ENCODE results near the gene SEPTIN5.
"Not testable (repeated sequence)": the region's sequence is repeated elsewhere in the genome, so short reads cannot be mapped to it uniquely, and the experiment has no call there.

The SEPTIN5 gene

GRCh38 chr22:19696504-19697276 is 17.6 kb upstream of the SEPTIN5 start:
- Histone ChIP-seq H3K4me1 (ENCODE audit: control insufficient read depth, insufficient read depth, low read length, poor library complexity, severe bottlenecking) (peaks cover 6% of the 10 kb centered on the region), H3K4me3 (ENCODE audit: extremely low read depth, insufficient read depth, low read length, poor library complexity, severe bottlenecking) (no peak overlapping the region)
- 76 to 90% methylated on average over 2 of the region's 2 CpGs for WGBS, 2 experiments (ENCODE audit: insufficient coverage in 2 of 2)

GRCh38 chr22:19697871-19698270 is 16.4 kb upstream of the SEPTIN5 start:
- H3K9me3 ChIP-seq (ENCODE audit: control insufficient read depth, low read length); H3K4me3 ChIP-seq (ENCODE audit: extremely low read depth, insufficient read depth, low read length, poor library complexity, severe bottlenecking); H3K36me3 ChIP-seq (ENCODE audit: control insufficient read depth, insufficient read depth, low read length); H3K27ac ChIP-seq (ENCODE audit: low read depth, low read length, severe bottlenecking); H3K4me1 ChIP-seq (ENCODE audit: control insufficient read depth, insufficient read depth, low read length, poor library complexity, severe bottlenecking): not testable (repeated sequence)
- 100% methylated on average over 1 of the region's 1 CpG; no CpG with 5 or more reads in 1 of the 2 experiments for WGBS, 2 experiments (ENCODE audit: insufficient coverage in 2 of 2)

More at GRCh38 chr22:19696504-19697276, 17.6 kb upstream of the SEPTIN5 start:
- Histone ChIP-seq H3K27ac (ENCODE audit: low read depth, low read length, severe bottlenecking) (no peak overlapping the region), H3K36me3 (ENCODE audit: control insufficient read depth, insufficient read depth, low read length) (no peaks in the 10 kb centered on the region), H3K9me3 (ENCODE audit: control insufficient read depth, low read length) (no peaks in the 10 kb centered on the region)

- WGBS, 2 experiments (ENCODE audit: insufficient coverage in 2 of 2), result 77 to 93% methylated on average over 4 to 5 of the region's 6 CpGs
These were observed 13.4 kb upstream of the SEPTIN5 start for GRCh38 chr22:19700790-19701419.

GRCh38 chr22:19701420-19702145 is 12.7 kb upstream of the SEPTIN5 start:
- Histone ChIP-seq H3K4me3 (ENCODE audit: extremely low read depth, insufficient read depth, low read length, poor library complexity, severe bottlenecking) (no peak overlapping the region), H3K4me1 (ENCODE audit: control insufficient read depth, insufficient read depth, low read length, poor library complexity, severe bottlenecking) (no peaks in the 10 kb centered on the region), H3K36me3 (ENCODE audit: control insufficient read depth, insufficient read depth, low read length) (no peaks in the 10 kb centered on the region), H3K27ac (ENCODE audit: low read depth, low read length, severe bottlenecking) (no peak overlapping the region), H3K9me3 (ENCODE audit: control insufficient read depth, low read length) (no peaks in the 10 kb centered on the region)
- 90 to 96% methylated on average over 4 to 8 of the region's 10 CpGs for WGBS, 2 experiments (ENCODE audit: insufficient coverage in 2 of 2)

More at GRCh38 chr22:19700790-19701419, 13.4 kb upstream of the SEPTIN5 start:
- H3K9me3 ChIP-seq (ENCODE audit: control insufficient read depth, low read length), result no peaks in the 10 kb centered on the region
- H3K4me1 ChIP-seq (ENCODE audit: control insufficient read depth, insufficient read depth, low read length, poor library complexity, severe bottlenecking), result no peaks in the 10 kb centered on the region
- no peak overlapping the region for H3K27ac ChIP-seq (ENCODE audit: low read depth, low read length, severe bottlenecking)
- H3K4me3 ChIP-seq (ENCODE audit: extremely low read depth, insufficient read depth, low read length, poor library complexity, severe bottlenecking), result no peak overlapping the region
- no peaks in the 10 kb centered on the region for H3K36me3 ChIP-seq (ENCODE audit: control insufficient read depth, insufficient read depth, low read length)

GRCh38 chr22:19703869-19704268 is 10.4 kb upstream of the SEPTIN5 start:
- Histone ChIP-seq H3K9me3 (ENCODE audit: control insufficient read depth, low read length) (no peaks in the 10 kb centered on the region), H3K36me3 (ENCODE audit: control insufficient read depth, insufficient read depth, low read length) (no peaks in the 10 kb centered on the region), H3K27ac (ENCODE audit: low read depth, low read length, severe bottlenecking) (no peak overlapping the region), H3K4me3 (ENCODE audit: extremely low read depth, insufficient read depth, low read length, poor library complexity, severe bottlenecking) (no peak overlapping the region), H3K4me1 (ENCODE audit: control insufficient read depth, insufficient read depth, low read length, poor library complexity, severe bottlenecking) (no peaks in the 10 kb centered on the region)
- 88 to 95% methylated on average over 7 to 8 of the region's 9 CpGs for WGBS, 2 experiments (ENCODE audit: insufficient coverage in 2 of 2)

- Histone ChIP-seq H3K27ac (ENCODE audit: low read depth, low read length, severe bottlenecking) (no peak overlapping the region), H3K36me3 (ENCODE audit: control insufficient read depth, insufficient read depth, low read length) (no peaks in the 10 kb centered on the region), H3K4me3 (ENCODE audit: extremely low read depth, insufficient read depth, low read length, poor library complexity, severe bottlenecking) (no peak overlapping the region), H3K9me3 (ENCODE audit: control insufficient read depth, low read length) (no peaks in the 10 kb centered on the region), H3K4me1 (ENCODE audit: control insufficient read depth, insufficient read depth, low read length, poor library complexity, severe bottlenecking) (peaks cover 4% of the 10 kb centered on the region)
- 89% methylated on average over 14 to 15 of the region's 15 CpGs for WGBS, 2 experiments (ENCODE audit: insufficient coverage in 2 of 2)
These were observed 9.8 kb upstream of the SEPTIN5 start for GRCh38 chr22:19704355-19705015.

- H3K27ac ChIP-seq (ENCODE audit: low read depth, low read length, severe bottlenecking), result no peak overlapping the region
- 39 to 42% methylated on average over 13 of the region's 14 CpGs for WGBS, 2 experiments (ENCODE audit: insufficient coverage in 2 of 2)
- H3K36me3 ChIP-seq (ENCODE audit: control insufficient read depth, insufficient read depth, low read length), result no peaks in the 10 kb centered on the region
These were observed 8.9 kb upstream of the SEPTIN5 start for GRCh38 chr22:19705181-19705934.

GRCh38 chr22:19706661-19707151 is 7.6 kb upstream of the SEPTIN5 start:
- Histone ChIP-seq H3K27ac (ENCODE audit: low read depth, low read length, severe bottlenecking) (no peak overlapping the region), H3K4me1 (ENCODE audit: control insufficient read depth, insufficient read depth, low read length, poor library complexity, severe bottlenecking) (peaks cover 9% of the 10 kb centered on the region), H3K36me3 (ENCODE audit: control insufficient read depth, insufficient read depth, low read length) (no peaks in the 10 kb centered on the region), H3K4me3 (ENCODE audit: extremely low read depth, insufficient read depth, low read length, poor library complexity, severe bottlenecking) (no peak overlapping the region), H3K9me3 (ENCODE audit: control insufficient read depth, low read length) (no peaks in the 10 kb centered on the region)
- 92 to 94% methylated on average over 4 of the region's 7 CpGs for WGBS, 2 experiments (ENCODE audit: insufficient coverage in 2 of 2)

More at GRCh38 chr22:19705181-19705934, 8.9 kb upstream of the SEPTIN5 start:
- no peaks in the 10 kb centered on the region for H3K9me3 ChIP-seq (ENCODE audit: control insufficient read depth, low read length)
- peaks cover 9% of the 10 kb centered on the region for H3K4me1 ChIP-seq (ENCODE audit: control insufficient read depth, insufficient read depth, low read length, poor library complexity, severe bottlenecking)
- no peak overlapping the region for H3K4me3 ChIP-seq (ENCODE audit: extremely low read depth, insufficient read depth, low read length, poor library complexity, severe bottlenecking)

- no peaks in the 10 kb centered on the region for H3K36me3 ChIP-seq (ENCODE audit: control insufficient read depth, insufficient read depth, low read length)
- H3K4me1 ChIP-seq (ENCODE audit: control insufficient read depth, insufficient read depth, low read length, poor library complexity, severe bottlenecking), result peaks cover 9% of the 10 kb centered on the region
- no peak overlapping the region for H3K4me3 ChIP-seq (ENCODE audit: extremely low read depth, insufficient read depth, low read length, poor library complexity, severe bottlenecking)
- WGBS, 2 experiments (ENCODE audit: insufficient coverage in 2 of 2), result 90 to 93% methylated on average over 23 to 24 of the region's 24 CpGs
- no peak overlapping the region for H3K27ac ChIP-seq (ENCODE audit: low read depth, low read length, severe bottlenecking)
- no peaks in the 10 kb centered on the region for H3K9me3 ChIP-seq (ENCODE audit: control insufficient read depth, low read length)
These were observed 6.7 kb upstream of the SEPTIN5 start for GRCh38 chr22:19707347-19708290.
